H1 (cell line): ENCODE data around the gene ATP13A3. TPM values are rescaled to one million over a fixed set of nuclear protein-coding genes. Genes with fewer than 3 reads are reported as not detected.
"Not testable (repeated sequence)": the region's sequence is repeated elsewhere in the genome, so short reads cannot be mapped to it uniquely, and the experiment has no call there.

Experiments
- CTCF ChIA-PET: fragments of 300-600 bp; sonication (Branson Sonifier 250); formaldehyde crosslinking; loops from one replicate; lab custom pipeline; 2021; ENCODE audit not compliant: partially characterized antibody; lab: Charles Lee
- POLR2A ChIA-PET: fragments of 300-600 bp; sonication (Branson Sonifier 250); formaldehyde crosslinking; loops from one replicate; lab custom pipeline; 2021; ENCODE audit warnings: inconsistent platforms; ENCODE audit not compliant: partially characterized antibody; lab: Charles Lee
- DNase-seq, 2 experiments: peaks; one replicate each; pipeline versions ENCODE4 v3.0.0 to v3.0.0-alpha.2; 2010 to 2022; ENCODE audit warnings: low spot score in 2 of 2, low read depth in 1 of 2, mixed read lengths in 1 of 2
- FAIRE-seq: peaks from 2 replicates; lab custom pipeline; 2011; peaks lifted over from hg19 to GRCh38; lab: Jason Lieb, UNC
- H2AFZ ChIP-seq: 2 replicates; pipeline ENCODE4 v1.8.1; 2012; ENCODE audit warnings: low read length, inconsistent platforms
- H2AK5ac ChIP-seq: 2 replicates; pipeline ENCODE4 v1.6.1; 2013; ENCODE audit warnings: low read depth, low read length
- H2BK120ac ChIP-seq: replicated peaks from 2 replicates; pipeline ENCODE3; 2013; ENCODE audit warnings: low read depth, low read length, inconsistent platforms
- H2BK12ac ChIP-seq: 2 replicates; pipeline ENCODE4 v1.6.1; 2013; ENCODE audit warnings: low read depth, low read length
- H2BK15ac ChIP-seq: 2 replicates; pipeline ENCODE4 v1.6.1; 2013; ENCODE audit warnings: low read length
- H2BK20ac ChIP-seq: 2 replicates; pipeline ENCODE4 v1.6.1; 2013; ENCODE audit warnings: low read length
- H2BK5ac ChIP-seq: 2 replicates; pipeline ENCODE4 v1.6.1; 2013; ENCODE audit warnings: low read depth, low read length
- H3K14ac ChIP-seq: 2 replicates; pipeline ENCODE4 v1.6.1; 2013; ENCODE audit warnings: inconsistent platforms; ENCODE audit not compliant: insufficient read length
- H3K18ac ChIP-seq: 2 replicates; pipeline ENCODE4 v1.6.1; 2013; ENCODE audit warnings: low read length; ENCODE audit errors: extremely low read depth
- H3K23ac ChIP-seq: 2 replicates; pipeline ENCODE4 v1.6.1; 2013; ENCODE audit warnings: inconsistent platforms; ENCODE audit not compliant: insufficient read length
- H3K23me2 ChIP-seq: 2 replicates; pipeline ENCODE4 v1.6.1; 2013; ENCODE audit warnings: low read depth, low read length
- H3K27ac ChIP-seq: 2 replicates; pipeline ENCODE4 v1.6.1; 2011; ENCODE audit warnings: low read depth, low read length, inconsistent platforms
- H3K27me3 ChIP-seq, 4 experiments: replicated peaks in 1 of 4; 1 replicate in 1 of 4; 2 replicates in 3 of 4; pipeline versions ENCODE4 v1.6.1 to v1.8.1; 2011 to 2013; ENCODE audit warnings: low read length in 3 of 4, mild to moderate bottlenecking in 3 of 4, inconsistent platforms in 2 of 4, mixed read lengths in 2 of 4, moderate library complexity in 1 of 4; ENCODE audit not compliant: control insufficient read depth in 3 of 4, insufficient read depth in 3 of 4; ENCODE audit errors: extremely low read depth in 1 of 4
- H3K36me3 ChIP-seq, 4 experiments: 2 replicates each; pipeline versions ENCODE4 v1.6.1 to v1.8.1; 2011 to 2013; ENCODE audit warnings: mild to moderate bottlenecking in 4 of 4, low read length in 3 of 4, moderate library complexity in 2 of 4, control low read depth in 1 of 4, inconsistent platforms in 1 of 4; ENCODE audit not compliant: insufficient read depth in 4 of 4, control insufficient read depth in 2 of 4
- H3K4ac ChIP-seq: replicated peaks from 2 replicates; pipeline ENCODE3; 2013; ENCODE audit warnings: low read length, low read depth, mixed read lengths, inconsistent platforms; ENCODE audit not compliant: insufficient read length
- H3K4me1 ChIP-seq, 4 experiments: replicated peaks in 1 of 4; 1 replicate in 1 of 4; 2 replicates in 3 of 4; pipeline versions ENCODE4 v1.6.1 to v1.8.1; 2011 to 2013; ENCODE audit warnings: low read length in 3 of 4, inconsistent platforms in 2 of 4, mixed read lengths in 1 of 4; ENCODE audit not compliant: insufficient read depth in 4 of 4, control insufficient read depth in 3 of 4
- H3K4me2 ChIP-seq, 2 experiments: 2 replicates each; pipeline versions ENCODE4 v1.6.1 to v1.8.1; 2011 to 2013; ENCODE audit warnings: low read depth in 2 of 2, low read length in 2 of 2, control low read depth in 1 of 2, inconsistent platforms in 1 of 2, mild to moderate bottlenecking in 1 of 2; ENCODE audit not compliant: insufficient read depth in 1 of 2
- H3K4me3 ChIP-seq, 4 experiments: fragments of 200-600, 300-600 bp in 1 of 4; sonication (generic), shearing (Covaris generic), sonication (Bioruptor Twin) in 1 of 4; 2 replicates each; pipeline versions ENCODE4 v1.5.1 to v1.8.1; 2011 to 2016; ENCODE audit warnings: low read length in 4 of 4, low read depth in 3 of 4, control low read depth in 2 of 4, inconsistent platforms in 2 of 4, mild to moderate bottlenecking in 2 of 4, mixed read lengths in 1 of 4, moderate library complexity in 1 of 4; ENCODE audit not compliant: insufficient read depth in 2 of 4; ENCODE audit errors: extremely low read depth in 1 of 4
- H3K56ac ChIP-seq: replicated peaks from 2 replicates; pipeline ENCODE3; 2013; ENCODE audit warnings: low read depth, mild to moderate bottlenecking, mixed read lengths, low read length, inconsistent platforms; ENCODE audit not compliant: insufficient read length
- H3K79me1 ChIP-seq: 2 replicates; pipeline ENCODE4 v1.6.1; 2013; ENCODE audit warnings: low read depth, low read length, control low read depth
- H3K79me2 ChIP-seq, 2 experiments: 2 replicates each; pipeline versions ENCODE4 v1.6.1 to v1.8.1; 2012 to 2013; ENCODE audit warnings: low read length in 2 of 2, mild to moderate bottlenecking in 2 of 2, inconsistent platforms in 1 of 2; ENCODE audit not compliant: insufficient read depth in 2 of 2, control insufficient read depth in 1 of 2
- H3K9ac ChIP-seq, 4 experiments: replicated peaks in 1 of 4; 1 replicate in 1 of 4; 2 replicates in 3 of 4; pipeline versions ENCODE4 v1.6.1 to v1.8.1; 2011 to 2013; ENCODE audit warnings: low read depth in 3 of 4, low read length in 3 of 4, control low read depth in 2 of 4, mild to moderate bottlenecking in 2 of 4, moderate library complexity in 2 of 4, inconsistent platforms in 1 of 4; ENCODE audit errors: extremely low read depth in 1 of 4
- H3K9me3 ChIP-seq, 2 experiments: 2 replicates each; pipeline versions ENCODE4 v1.6.1 to v1.8.1; 2012 to 2013; ENCODE audit warnings: mild to moderate bottlenecking in 2 of 2, moderate library complexity in 2 of 2, control low read depth in 1 of 2, inconsistent platforms in 1 of 2, low read depth in 1 of 2, low read length in 1 of 2, mixed read lengths in 1 of 2; ENCODE audit not compliant: insufficient read depth in 2 of 2
- H4K20me1 ChIP-seq, 2 experiments: replicated peaks in 1 of 2; 2 replicates each; pipeline versions ENCODE3 to v1.8.1; 2011 to 2013; ENCODE audit warnings: inconsistent platforms in 2 of 2, low read length in 2 of 2, mild to moderate bottlenecking in 1 of 2; ENCODE audit not compliant: insufficient read depth in 2 of 2, control insufficient read depth in 1 of 2
- H4K5ac ChIP-seq: 2 replicates; pipeline ENCODE4 v1.6.1; 2013; ENCODE audit warnings: low read length, low read depth, mixed read lengths, inconsistent platforms; ENCODE audit not compliant: insufficient read length
- H4K8ac ChIP-seq: 2 replicates; pipeline ENCODE4 v1.8.0; 2013; ENCODE audit warnings: mild to moderate bottlenecking, moderate library complexity, low read length, inconsistent platforms; ENCODE audit not compliant: insufficient read depth; ENCODE audit errors: extremely low read depth
- H4K91ac ChIP-seq: replicated peaks from 2 replicates; pipeline ENCODE3; 2013; ENCODE audit warnings: low read length, mixed read lengths, inconsistent platforms; ENCODE audit not compliant: insufficient read length
- CTCF ChIP-seq, 3 experiments: IDR thresholded peaks; 1 replicate in 2 of 3; 2 replicates in 1 of 3; pipeline versions ENCODE4 v1.5.1 to v1.6.1; 2011; ENCODE audit warnings: low read length in 3 of 3, mild to moderate bottlenecking in 3 of 3, inconsistent platforms in 2 of 3, low read depth in 1 of 3, moderate library complexity in 1 of 3; ENCODE audit not compliant: insufficient read depth in 1 of 3; ENCODE audit errors: control extremely low read depth in 1 of 3
- RAD21 ChIP-seq, 2 experiments: IDR thresholded peaks in 1 of 2; conservative IDR thresholded peaks in 1 of 2; 2 replicates each; pipeline ENCODE4 v1.6.1; 2011; ENCODE audit warnings: low read depth in 2 of 2, low read length in 2 of 2, improper control_type of control experiment in 1 of 2, inconsistent platforms in 1 of 2, mild to moderate bottlenecking in 1 of 2, moderate library complexity in 1 of 2
- WGBS, 2 experiments: shearing (Covaris generic) in 1 of 2; methylation state at CpG; one replicate each; pipeline versions ENCODE4 v1.1.6 to v1.1.7; 2013 to 2015; ENCODE audit warnings: low lambda C conversion rate in 2 of 2, mixed read lengths in 2 of 2, inconsistent platforms in 1 of 2, low coverage in 1 of 2, missing lambda C conversion rate in 1 of 2; ENCODE audit not compliant: insufficient replicate concordance in 2 of 2, insufficient coverage in 1 of 2, insufficient read length in 1 of 2; ENCODE audit errors: extremely low coverage in 1 of 2, missing lambda C conversion rate in 1 of 2; 5-methylcytosine and 5-hydroxymethylcytosine counted together
- polyA plus RNA-seq, 7 experiments: library from polyadenylated mRNA; depleted of rRNA in 3 of 7; stranded (reverse) in 5 of 7; unstranded in 2 of 7; fragments of >200 nt in 5 of 7; fragments of 200-250 nt in 2 of 7; gene quantifications; 1 replicate in 5 of 7; 2 replicates in 1 of 7; 4 replicates in 1 of 7; pipeline versions ENCODE4 v1.2.1 to v1.2.3, GENCODE V29; 2011 to 2013; ENCODE audit warnings: missing spikeins in 2 of 7, mixed read lengths in 2 of 7
- total RNA-seq: library from RNA; stranded (reverse); fragmentation: NEBNext Ultra II Directional; extraction: Animal tissue kit (Norgen Biotek cat#: 25700); gene quantifications from 2 replicates; pipeline ENCODE4 v1.2.1, GENCODE V29; 2021

ATP13A3 gene
- total and polyA plus RNA-seq, 2 of the 8 experiments (the other 6 are each of a cell fraction or from before 2014, with no cell fraction given) = 18.6 to 92.2 TPM

GRCh38 chr3:194520201-194520600 lies 33.4 kb upstream of the ATP13A3 start:
- H3K18ac ChIP-seq, H4K5ac ChIP-seq, H3K9me3 ChIP-seq, H3K4me3 ChIP-seq, H4K91ac ChIP-seq, H2BK15ac ChIP-seq, POLR2A ChIA-PET, H3K23ac ChIP-seq, H3K23me2 ChIP-seq, H3K4me1 ChIP-seq, H3K14ac ChIP-seq, H3K27me3 ChIP-seq, DNase-seq, H3K56ac ChIP-seq, H2BK12ac ChIP-seq, H4K20me1 ChIP-seq, H3K79me2 ChIP-seq, H2BK20ac ChIP-seq, H3K4me2 ChIP-seq, H2AFZ ChIP-seq, H3K9ac ChIP-seq, H2BK5ac ChIP-seq, H3K79me1 ChIP-seq, H2AK5ac ChIP-seq, H3K4ac ChIP-seq, FAIRE-seq, H3K36me3 ChIP-seq, H3K27ac ChIP-seq, H2BK120ac ChIP-seq: not testable (repeated sequence)
- H4K8ac ChIP-seq = peak overlapping the region; percentile 71; the same call in 1 of the 2 replicates
- CTCF ChIA-PET = interaction anchor here (0.6 to 1.8 kb wide), 8 partner anchors 9 to 175 kb away, joined by 3 to 5 read pairs (median 4); no protein-coding TSS in a partner anchor
- WGBS, 2 experiments = 93% methylated on average over 5 of the region's 5 CpGs; no CpG with 5 or more reads in 1 of the 2 experiments
- TF ChIP-seq RAD21 (IDR thresholded peaks at IDR 0.05 in 1 of 2, conservative IDR thresholded peaks at IDR 0.05 in 1 of 2; ENCODE audit: low read depth in 2 of 2, low read length in 2 of 2) (peak in 1 of 2 experiments; percentile 36; a peak in 3 of 4 replicates), CTCF (IDR thresholded peaks at IDR 0.05; ENCODE audit: control extremely low read depth in 1 of 3, insufficient read depth in 1 of 3, low read depth in 1 of 3, low read length in 3 of 3) (peak in 2 of 3 experiments; percentile 16 to 21; a peak in 2 of 4 replicates)
